Epithelial cell of proximal tubule (primary cell): ENCODE measurements around the gene GUCY1A2. TPM values are rescaled to one million over a fixed set of nuclear protein-coding genes. Genes with fewer than 3 reads are reported as not detected.

Experiments used
- DNase-seq: peaks from one replicate; pipeline ENCODE4 v3.0.0-alpha.2; 2011; ENCODE audit warnings: low read depth
- H3K4me3 ChIP-seq: 2 replicates; pipeline ENCODE4 v1.5.1; 2011; ENCODE audit warnings: low read depth, mild to moderate bottlenecking, low read length
- total RNA-seq: library from RNA; depleted of rRNA; stranded (reverse); fragments of >200 nt; gene quantifications from 2 replicates; pipeline ENCODE4 v1.2.3, GENCODE V29; 2015
- TF ChIP-seq, protein P1 (sequence below): conservative IDR thresholded peaks from 2 replicates; pipeline ENCODE4 v1.5.1; 2012; ENCODE audit warnings: low read depth, mild to moderate bottlenecking, low read length

The GUCY1A2 gene
- total RNA-seq, 1 donor from 2014 or later, result 0.06 TPM

DNA sequence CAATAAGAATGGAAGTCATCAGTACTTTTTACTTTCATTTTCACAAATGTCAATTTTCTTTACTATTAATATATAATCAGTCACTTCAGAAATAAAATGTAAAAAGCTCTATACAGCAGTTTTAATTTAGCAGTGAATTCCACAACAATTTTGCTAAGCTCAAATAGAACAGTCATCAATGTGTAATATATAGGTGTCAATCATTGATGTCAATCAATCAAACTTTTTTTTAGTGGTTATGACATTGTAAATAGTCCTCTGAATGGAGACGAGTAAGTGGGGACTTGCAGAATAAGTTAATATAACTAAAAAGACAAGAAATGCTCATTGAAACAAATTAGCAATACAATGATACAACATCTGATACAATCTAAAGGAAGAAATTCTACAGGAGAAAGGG is 327.4 kb downstream of the GUCY1A2 start:
- no peak overlapping the region for H3K4me3 ChIP-seq
- TF ChIP-seq, protein P1, sequence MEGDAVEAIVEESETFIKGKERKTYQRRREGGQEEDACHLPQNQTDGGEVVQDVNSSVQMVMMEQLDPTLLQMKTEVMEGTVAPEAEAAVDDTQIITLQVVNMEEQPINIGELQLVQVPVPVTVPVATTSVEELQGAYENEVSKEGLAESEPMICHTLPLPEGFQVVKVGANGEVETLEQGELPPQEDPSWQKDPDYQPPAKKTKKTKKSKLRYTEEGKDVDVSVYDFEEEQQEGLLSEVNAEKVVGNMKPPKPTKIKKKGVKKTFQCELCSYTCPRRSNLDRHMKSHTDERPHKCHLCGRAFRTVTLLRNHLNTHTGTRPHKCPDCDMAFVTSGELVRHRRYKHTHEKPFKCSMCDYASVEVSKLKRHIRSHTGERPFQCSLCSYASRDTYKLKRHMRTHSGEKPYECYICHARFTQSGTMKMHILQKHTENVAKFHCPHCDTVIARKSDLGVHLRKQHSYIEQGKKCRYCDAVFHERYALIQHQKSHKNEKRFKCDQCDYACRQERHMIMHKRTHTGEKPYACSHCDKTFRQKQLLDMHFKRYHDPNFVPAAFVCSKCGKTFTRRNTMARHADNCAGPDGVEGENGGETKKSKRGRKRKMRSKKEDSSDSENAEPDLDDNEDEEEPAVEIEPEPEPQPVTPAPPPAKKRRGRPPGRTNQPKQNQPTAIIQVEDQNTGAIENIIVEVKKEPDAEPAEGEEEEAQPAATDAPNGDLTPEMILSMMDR, result no peak
- DNase-seq, result no peak

DNA sequence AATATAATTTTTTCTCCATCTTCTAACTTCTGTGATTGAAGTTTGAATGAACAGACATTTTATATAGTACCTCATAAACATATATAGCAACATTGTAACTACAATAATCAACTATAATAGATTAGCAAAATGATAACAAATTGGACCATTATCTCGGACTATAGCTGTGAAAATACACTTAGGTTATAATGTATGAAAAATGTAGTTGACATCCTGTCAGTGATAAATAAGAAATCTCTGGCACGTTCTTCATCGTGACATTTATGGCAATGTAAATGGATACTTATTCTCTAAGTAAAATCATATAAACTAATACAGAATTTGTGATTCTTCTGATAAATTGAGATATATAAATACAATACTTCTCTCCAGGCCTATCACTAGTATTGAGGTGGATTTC is 333.3 kb downstream of the GUCY1A2 start:
- H3K4me3 ChIP-seq, result no peak overlapping the region
- TF ChIP-seq, protein P1, result no peak
- DNase-seq, result no peak

DNA sequence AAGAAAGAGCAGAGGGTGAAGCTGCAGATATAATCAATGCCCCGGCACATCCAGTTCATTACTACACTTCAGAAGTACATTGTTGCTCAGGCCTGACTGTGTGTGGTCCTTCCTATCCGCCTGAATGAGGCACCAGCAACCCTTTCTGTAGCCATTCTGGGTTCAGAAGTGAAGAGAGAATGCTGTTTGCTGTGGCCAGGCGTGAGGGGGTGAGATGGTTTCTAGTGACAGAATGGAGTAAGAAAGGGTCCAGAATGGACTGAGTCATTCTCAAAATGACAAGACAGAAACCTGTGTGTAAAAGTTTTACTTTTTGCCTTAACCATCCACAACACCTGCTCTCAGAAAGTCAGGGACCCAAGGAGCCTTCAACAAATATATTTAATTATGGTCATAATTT is 334.8 kb downstream of the GUCY1A2 start:
- TF ChIP-seq, protein P1, result no peak
- no peak overlapping the region for H3K4me3 ChIP-seq
- DNase-seq, result no peak

DNA sequence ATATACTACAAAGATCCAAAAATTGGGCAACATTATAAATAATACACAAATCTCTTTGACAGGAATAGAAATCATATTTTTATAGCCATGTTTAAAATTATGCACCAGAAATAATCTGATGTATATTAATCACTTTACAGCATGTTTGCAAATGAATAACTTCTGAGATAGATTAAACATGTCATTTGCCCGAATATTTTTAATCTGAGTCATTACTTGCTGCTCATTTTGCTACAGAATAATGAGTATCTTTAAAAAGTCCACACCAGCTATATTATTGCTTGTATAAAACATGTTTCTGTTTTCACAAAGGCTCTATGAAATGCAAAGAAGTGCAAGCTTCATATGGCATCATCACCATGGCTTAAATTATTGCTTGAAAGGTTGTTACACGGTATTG is 336.8 kb downstream of the GUCY1A2 start:
- no peak overlapping the region for H3K4me3 ChIP-seq
- no peak for DNase-seq
- TF ChIP-seq, protein P1, result no peak

DNA sequence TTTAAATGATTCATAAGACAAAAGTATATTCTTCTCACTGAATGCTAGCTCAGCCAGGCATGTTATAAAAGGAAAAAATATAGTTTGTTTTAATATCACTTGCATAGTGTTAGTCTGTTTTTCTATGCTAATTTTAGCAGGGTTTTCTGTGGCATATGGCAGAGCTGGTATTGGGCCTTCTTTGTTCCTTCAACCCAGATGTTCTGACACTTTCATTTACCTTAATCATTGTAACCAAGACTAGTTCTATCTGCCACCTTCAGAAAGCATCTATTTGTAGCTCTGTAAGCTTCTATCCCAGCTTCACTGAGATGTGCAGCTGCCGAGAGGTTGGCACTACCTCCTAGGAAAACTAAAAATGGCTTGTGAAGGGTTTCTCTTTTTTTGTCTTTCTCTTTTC is 338.7 kb downstream of the GUCY1A2 start:
- no peak for DNase-seq
- H3K4me3 ChIP-seq, result no peak overlapping the region
- TF ChIP-seq, protein P1, result no peak

DNA sequence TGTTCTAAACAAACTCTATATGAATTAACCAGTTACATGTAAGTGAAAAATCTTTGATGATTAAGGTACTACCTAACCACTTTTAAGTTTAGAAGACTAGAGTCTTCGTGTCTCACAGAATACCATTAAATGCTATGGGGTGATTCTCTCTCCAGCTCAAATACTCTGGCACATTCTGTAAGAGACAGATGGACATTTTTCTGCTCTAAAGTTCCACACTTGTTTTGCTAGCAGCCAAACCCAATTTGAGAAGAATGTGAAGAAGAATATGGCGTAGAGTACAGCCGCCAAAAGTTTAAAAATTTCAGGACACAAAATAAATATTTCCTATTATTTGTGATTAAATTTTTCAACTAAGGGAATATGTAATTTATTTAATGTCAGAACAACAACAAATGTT is 339.1 kb downstream of the GUCY1A2 start:
- no peak for DNase-seq
- TF ChIP-seq, protein P1, result no peak
- no peak overlapping the region for H3K4me3 ChIP-seq

DNA sequence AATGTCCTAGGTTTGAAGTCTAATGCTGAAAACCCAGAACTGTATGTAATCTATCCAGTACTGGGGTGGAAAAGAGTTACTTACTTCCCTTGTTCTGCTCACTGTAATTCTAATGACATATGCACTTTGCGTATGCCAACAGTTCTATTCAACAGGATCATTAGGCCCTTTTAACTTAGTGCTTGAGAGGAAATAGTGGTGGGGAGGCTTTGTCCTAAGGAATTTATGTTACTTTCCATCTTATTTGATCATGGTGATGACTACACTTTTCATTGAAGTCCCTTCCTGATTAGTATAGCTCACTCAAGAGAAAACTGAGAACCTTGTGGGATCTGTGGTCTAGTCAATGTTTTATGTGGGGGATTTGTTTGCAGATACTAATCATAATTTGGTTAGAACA is 348.2 kb downstream of the GUCY1A2 start:
- no peak for DNase-seq
- TF ChIP-seq, protein P1, result no peak
- no peak overlapping the region for H3K4me3 ChIP-seq
